K562 (cell line): Measurements from ENCODE around the gene IPO9. TPM values are rescaled to one million over a fixed set of nuclear protein-coding genes. Genes with fewer than 3 reads are reported as not detected.

Source experiments
- ATAC-seq: fragments of 200-7000 bp; cut with Tn5 transposase; 3 replicates; pipeline ENCODE4 v1.9.1; 2020; ENCODE audit warnings: moderate library complexity
- BruUV-seq: library from RNA; stranded (reverse); fragments of 400-500 nt; replicated peaks from 2 replicates; lab custom pipeline; 2021; lab: Mats Ljungman, UMichigan
- CTCF ChIA-PET: fragments of 300-600 bp; formaldehyde crosslinking; extraction: SDS; loops from one replicate; lab custom pipeline; 2021; ENCODE audit warnings: low intra/inter-chr PET ratio; lab: Yijun Ruan, JAX
- POLR2A ChIA-PET: fragments of 300-600, 350-650 bp; sonication (Branson Sonifier 250); formaldehyde crosslinking; extraction: SDS; loops from one replicate; lab custom pipeline; 2021; ENCODE audit warnings: antibody characterized with exemption, inconsistent platforms; lab: Yijun Ruan, JAX
- DNase-seq, 4 experiments: peaks; one replicate each; pipeline versions ENCODE4 v3.0.0 to v3.0.0-alpha.2; 2011 to 2018; ENCODE audit warnings: low spot score in 3 of 4, mixed read lengths in 3 of 4; ENCODE audit errors: extremely low read depth in 1 of 4
- FAIRE-seq: peaks from 2 replicates; lab custom pipeline; 2011; peaks lifted over from hg19 to GRCh38; lab: Jason Lieb, UNC
- H2AFZ ChIP-seq: 2 replicates; pipeline ENCODE4 v1.6.0; 2011; ENCODE audit warnings: low read depth, low read length, control low read depth, inconsistent platforms
- H3K27ac ChIP-seq: fragments of 200-600 bp; 3 replicates; pipeline ENCODE4 v1.8.0; 2011; ENCODE audit warnings: low read depth, mild to moderate bottlenecking, control low read depth, inconsistent platforms, low read length, moderate library complexity, mixed read lengths; ENCODE audit errors: extremely low read depth
- H3K27me3 ChIP-seq, 2 experiments: fragments of 300-600 bp in 1 of 2; 2 replicates in 1 of 2; 3 replicates in 1 of 2; pipeline versions ENCODE4 v1.6.0 to v1.8.0; 2011; ENCODE audit warnings: inconsistent platforms in 2 of 2, low read length in 2 of 2, mild to moderate bottlenecking in 1 of 2, mixed read lengths in 1 of 2, moderate library complexity in 1 of 2; ENCODE audit not compliant: control insufficient read depth in 2 of 2, insufficient read depth in 2 of 2
- H3K36me3 ChIP-seq: fragments of 300-600 bp; 3 replicates; pipeline ENCODE4 v1.8.0; 2011; ENCODE audit warnings: mild to moderate bottlenecking, low read length, inconsistent platforms; ENCODE audit not compliant: control insufficient read depth, insufficient read depth
- H3K4me1 ChIP-seq, 2 experiments: fragments of 200-600 bp in 1 of 2; replicated peaks in 1 of 2; 2 replicates in 1 of 2; 3 replicates in 1 of 2; pipeline versions ENCODE4 v1.5.1 to v1.8.0; 2011; ENCODE audit warnings: inconsistent platforms in 2 of 2, low read length in 2 of 2, mild to moderate bottlenecking in 1 of 2, mixed read lengths in 1 of 2, moderate library complexity in 1 of 2; ENCODE audit not compliant: control insufficient read depth in 2 of 2, insufficient read depth in 2 of 2
- H3K4me2 ChIP-seq: 2 replicates; pipeline ENCODE4 v1.6.1; 2011; ENCODE audit warnings: low read length, control low read depth, inconsistent platforms, mixed read lengths; ENCODE audit not compliant: insufficient read depth
- H3K4me3 ChIP-seq: fragments of 200-600 bp; sonication (generic), shearing (Covaris generic); 2 replicates; pipeline ENCODE4 v1.5.1; 2016; ENCODE audit warnings: control low read depth, inconsistent platforms
- H3K79me2 ChIP-seq: fragments of 200-600 bp; 3 replicates; pipeline ENCODE4 v1.8.0; 2011; ENCODE audit warnings: low read length, inconsistent platforms; ENCODE audit not compliant: control insufficient read depth, insufficient read depth
- H3K9ac ChIP-seq, 2 experiments: 2 replicates each; pipeline versions ENCODE4 v1.6.0 to v1.6.1; 2011; ENCODE audit warnings: low read depth in 2 of 2, low read length in 2 of 2, control low read depth in 1 of 2, inconsistent platforms in 1 of 2, mild to moderate bottlenecking in 1 of 2, mixed read lengths in 1 of 2; ENCODE audit not compliant: insufficient read depth in 1 of 2
- H3K9me1 ChIP-seq: one replicate; pipeline ENCODE4 v1.6.0; 2011; ENCODE audit warnings: inconsistent platforms, mild to moderate bottlenecking, low read length, moderate library complexity; ENCODE audit not compliant: control insufficient read depth, insufficient read depth
- H3K9me3 ChIP-seq: replicated peaks from 2 replicates; pipeline ENCODE4 v1.5.1; 2011; ENCODE audit warnings: low read depth, low read length, inconsistent platforms; ENCODE audit not compliant: control insufficient read depth, insufficient read depth
- H4K20me1 ChIP-seq: replicated peaks from 2 replicates; pipeline ENCODE4 v1.6.1; 2011; ENCODE audit warnings: low read length, inconsistent platforms, mixed read lengths; ENCODE audit not compliant: control insufficient read depth, insufficient read depth
- SRF ChIP-seq, 2 experiments: fragments of 250-450, 450-650 bp in 1 of 2; sonication (Bioruptor Pico) in 1 of 2; sonication (generic) in 1 of 2; formaldehyde crosslinking; IDR thresholded peaks; 2 replicates each; pipeline versions ENCODE4 v1.5.0 to v1.5.1; 2020 to 2022; ENCODE audit warnings: mild to moderate bottlenecking in 1 of 2, missing genetic modification reagents in 1 of 2
- ZBTB40 ChIP-seq, 2 experiments: fragments of 450-650 bp in 1 of 2; sonication (generic) in 1 of 2; formaldehyde crosslinking in 1 of 2; IDR thresholded peaks; 2 replicates each; pipeline versions ENCODE4 v1.7.1 to v1.9.0; 2016 to 2022; ENCODE audit warnings: inconsistent platforms in 1 of 2, mild to moderate bottlenecking in 1 of 2, missing genetic modification reagents in 1 of 2
- in situ Hi-C: fragments of 300-500 bp; cut with MboI; formaldehyde crosslinking; loops from 4 replicates; pipeline ENCODE4 v1.15.0; 2018; ENCODE audit warnings: inconsistent platforms, mixed read lengths
- intact Hi-C: fragments of 100-400 bp; cut with micrococcal nuclease; formaldehyde crosslinking; loops from 2 replicates; pipeline ENCODE4 v1.14.2; 2022
- polyA plus RNA-seq, 8 experiments: library from polyadenylated mRNA; depleted of rRNA in 4 of 8; stranded (reverse) in 5 of 8; unstranded in 3 of 8; fragments of >200 nt; fragmentation: Nextera tagmentation in 2 of 8; fragmentation: Illumina TruSeq in 1 of 8; extraction: Ambion mirVana in 2 of 8; extraction: Trizol in 1 of 8; gene quantifications; 2 replicates each; pipeline versions ENCODE4 v1.2.1 to v1.2.3, GENCODE V29; 2011 to 2014; ENCODE audit warnings: inconsistent platforms in 1 of 8, missing spikeins in 1 of 8
- total RNA-seq, 7 experiments: library from RNA; depleted of rRNA in 6 of 7; stranded (reverse); fragments of >200 nt in 6 of 7; fragmentation: Illumina TruSeq in 2 of 7; extraction: Trizol in 2 of 7; gene quantifications; 2 replicates each; pipeline versions ENCODE4 v1.2.1 to v1.2.3, GENCODE V29; 2011 to 2021; ENCODE audit warnings: low replicate concordance in 1 of 7

Gene IPO9
- total and polyA plus RNA-seq, 9 of the 15 experiments (the other 6 are each of a cell fraction or from before 2014, with no cell fraction given), result 27.9 to 78.6 (median 43.9) TPM

DNA sequence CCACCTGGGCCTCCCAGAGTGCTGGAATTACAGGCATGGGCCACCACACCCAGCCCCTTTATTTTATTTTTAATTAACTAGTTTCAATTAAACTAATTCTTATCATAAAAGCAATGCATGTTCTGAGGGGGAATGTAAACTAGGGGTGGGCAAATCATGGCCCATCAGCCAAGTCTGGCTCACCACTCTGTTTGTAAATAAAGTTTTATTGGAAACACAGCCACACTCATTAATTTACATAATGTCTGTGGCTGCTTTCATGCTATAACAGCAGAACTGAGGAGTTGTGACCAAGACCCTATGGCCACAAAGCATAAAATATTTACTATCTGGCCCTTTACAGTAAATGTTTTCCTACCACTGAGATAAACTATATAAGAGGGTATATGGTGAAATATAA lies 28.7 kb upstream of the IPO9 start:
- no peak overlapping the region for H3K4me2 ChIP-seq
- TF ChIP-seq SRF (CRISPR knock-in tag; IDR thresholded peaks at IDR 0.05) (no peak), ZBTB40 (IDR thresholded peaks at IDR 0.05) (peak; percentile 92), ZBTB40 (CRISPR knock-in tag; IDR thresholded peaks at IDR 0.05) (peak; percentile 85)
- FAIRE-seq (no peak), DNase-seq (no peak), ATAC-seq (no peak)
- intact Hi-C loops (no loop called here), in situ Hi-C loops (no loop called here)
- ChIA-PET CTCF (no interaction called here), POLR2A (no interaction called here)
- no peaks in the 10 kb centered on the region for H3K79me2 ChIP-seq
- H3K9ac ChIP-seq, result no peak overlapping the region
- no peak overlapping the region for H3K4me3 ChIP-seq
- H3K9me1 ChIP-seq, result no peaks in the 10 kb centered on the region
- no peaks in the 10 kb centered on the region for H3K9me3 ChIP-seq
- H3K4me1 ChIP-seq, result no peaks in the 10 kb centered on the region
- no TSS peak for BruUV-seq
- no peaks in the 10 kb centered on the region for H3K27me3 ChIP-seq
- no peak overlapping the region for H3K27ac ChIP-seq
- no peaks in the 10 kb centered on the region; the same call in 2 of the 3 replicates for H3K36me3 ChIP-seq
- no peaks in the 10 kb centered on the region for H4K20me1 ChIP-seq
- H2AFZ ChIP-seq, result no peak overlapping the region
